Dedifferentiated amniotic fluid mesenchymal stem cell (primary cell): ENCODE data around the gene DNAJC7.
"Not testable (repeated sequence)": the region's sequence is repeated elsewhere in the genome, so short reads cannot be mapped to it uniquely, and the experiment has no call there.

Experiments used
- DNase-seq: peaks from one replicate; pipeline ENCODE4 v3.0.0-alpha.2; 2016; ENCODE audit errors: extremely low spot score

The DNAJC7 gene

DNA sequence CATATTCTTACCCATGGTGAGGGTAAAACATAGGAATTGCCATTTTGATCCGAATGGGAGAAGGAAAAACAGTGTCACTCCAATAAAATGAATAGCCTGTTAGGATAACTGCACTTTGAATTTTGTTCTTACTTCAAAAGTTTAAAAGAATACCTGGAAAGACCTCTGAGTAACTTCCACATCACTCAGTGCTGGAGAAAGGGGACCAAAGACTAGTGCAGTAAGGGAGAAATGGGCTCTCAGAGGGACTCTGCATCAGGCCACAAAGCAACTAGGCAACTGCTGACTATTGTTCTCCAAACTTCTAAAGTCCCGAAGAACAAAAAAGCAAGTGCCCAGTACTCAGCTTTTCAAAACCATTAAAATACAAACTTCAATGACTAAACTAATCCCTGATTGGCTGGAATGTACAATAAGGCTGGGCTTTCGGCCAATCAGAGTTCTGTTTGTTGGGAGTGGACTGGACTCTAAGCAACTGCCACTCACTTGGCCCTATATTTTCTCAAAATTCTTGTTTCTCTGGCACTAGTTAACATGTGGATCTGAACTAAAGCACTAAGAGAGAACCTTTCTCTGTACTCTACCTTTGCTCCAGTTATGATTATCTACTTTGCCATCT is 6.2 kb downstream of the DNAJC7 start:
- no peak for DNase-seq

DNA sequence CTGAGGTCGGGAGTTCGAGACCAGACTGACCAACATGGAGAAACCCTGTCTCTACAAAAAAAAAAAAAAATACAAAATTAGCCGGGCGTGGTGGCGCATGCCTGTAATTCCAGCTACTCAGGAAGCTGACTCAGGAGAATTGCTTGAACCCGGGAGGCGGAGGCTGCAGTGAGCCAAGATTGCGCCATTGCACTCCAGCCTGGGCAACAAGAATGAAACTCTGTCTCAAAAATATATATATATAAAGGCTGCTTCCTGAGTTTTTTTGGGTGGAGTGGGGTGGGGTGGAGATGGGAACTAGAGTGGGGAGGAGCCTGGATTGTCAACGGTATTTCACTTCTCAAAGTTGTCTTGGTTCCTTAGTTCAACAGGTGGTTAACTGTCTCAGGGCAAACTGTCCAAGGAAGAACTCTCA is 7.0 kb downstream of the DNAJC7 start:
- DNase-seq = not testable (repeated sequence)

DNA sequence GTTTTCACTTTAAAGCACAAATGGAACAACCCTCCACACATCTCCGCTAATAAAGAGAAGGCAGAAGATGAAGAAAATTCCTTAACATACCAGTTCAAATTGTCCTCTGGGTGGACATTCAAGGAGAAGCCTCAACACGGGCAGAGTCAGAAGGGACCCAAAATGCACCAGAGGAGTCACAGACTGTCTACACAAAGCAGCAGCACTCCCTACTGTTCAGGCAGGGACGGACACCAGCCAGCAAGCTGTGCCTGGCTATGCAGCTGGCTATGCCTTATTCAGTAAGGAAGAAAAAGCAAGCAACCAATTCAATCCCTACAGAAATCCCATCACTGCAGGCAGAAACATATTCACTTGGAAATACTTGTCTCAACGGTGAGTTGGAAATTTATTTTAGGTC is 8.1 kb downstream of the DNAJC7 start:
- DNase-seq = no peak

DNA sequence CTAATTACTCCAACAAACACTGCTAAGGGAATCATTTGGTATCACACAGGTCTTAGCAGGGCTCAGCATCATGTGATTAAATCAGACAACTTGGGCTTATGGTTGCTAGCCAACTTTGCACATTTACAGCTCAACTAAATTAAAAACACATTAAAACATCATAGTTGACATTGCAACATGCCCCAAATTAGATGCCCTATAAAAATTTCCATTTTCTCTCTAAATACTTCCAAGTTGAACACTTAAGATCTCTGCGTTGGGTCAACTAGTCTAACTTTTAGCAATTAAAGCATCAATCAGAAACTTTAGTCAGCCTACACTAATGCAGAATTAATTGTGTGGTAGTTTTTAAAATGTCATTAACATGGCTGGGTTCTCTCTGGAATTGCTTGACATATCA is 12.1 kb downstream of the DNAJC7 start:
- DNase-seq = no peak

DNA sequence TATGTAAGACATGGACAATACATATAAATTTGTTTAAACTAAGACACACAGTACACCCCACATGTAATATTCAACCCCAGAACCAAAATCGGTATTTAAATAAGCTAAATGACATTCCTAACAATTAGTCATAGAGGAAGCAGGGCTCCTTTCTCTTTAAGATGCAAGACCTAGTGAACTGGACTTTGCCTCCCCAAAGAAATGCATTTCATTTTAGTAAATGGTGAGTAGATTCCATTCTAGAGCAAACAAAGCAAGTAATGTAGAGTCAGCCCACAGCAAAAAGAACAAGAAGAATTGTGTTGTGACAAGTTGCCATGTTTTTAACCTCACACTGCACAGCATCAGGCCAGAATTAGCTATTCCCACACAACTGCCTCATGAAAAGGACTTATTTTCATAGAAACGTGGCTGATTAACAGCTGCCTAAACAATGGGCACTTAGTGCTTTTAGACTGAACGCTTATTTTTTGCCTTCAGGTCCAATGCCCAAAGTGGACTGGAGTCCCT is 14.4 kb downstream of the DNAJC7 start:
- DNase-seq = no peak

DNA sequence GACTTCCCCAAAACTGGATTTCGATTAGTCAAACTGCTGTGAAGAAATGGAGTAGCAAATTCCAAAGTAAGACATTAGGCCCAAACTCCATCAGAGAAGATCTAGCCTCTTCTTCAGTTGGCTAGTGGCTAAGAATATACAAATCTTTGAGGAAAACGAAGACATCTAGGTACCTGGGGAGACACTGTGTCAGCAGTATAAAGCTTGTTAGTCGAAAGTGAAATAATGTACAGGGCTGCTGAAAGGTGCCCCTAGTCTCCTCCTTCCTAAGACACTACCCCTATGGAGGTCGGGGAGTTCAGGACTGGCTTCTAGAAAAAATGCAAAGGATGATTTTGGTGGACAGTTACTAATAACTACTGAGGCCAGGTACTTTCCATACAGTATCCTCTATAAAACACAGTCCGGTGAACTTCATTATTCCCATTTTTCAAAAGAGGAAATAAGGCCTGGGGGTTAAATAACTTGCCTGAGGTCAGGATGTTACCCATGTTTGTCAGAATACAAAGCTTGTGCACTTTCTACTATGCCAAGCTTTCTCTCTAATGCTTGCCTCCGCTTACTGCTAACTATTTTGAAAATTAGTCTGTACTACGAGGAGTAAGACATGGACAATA is 15.0 kb downstream of the DNAJC7 start:
- DNase-seq = no peak

DNA sequence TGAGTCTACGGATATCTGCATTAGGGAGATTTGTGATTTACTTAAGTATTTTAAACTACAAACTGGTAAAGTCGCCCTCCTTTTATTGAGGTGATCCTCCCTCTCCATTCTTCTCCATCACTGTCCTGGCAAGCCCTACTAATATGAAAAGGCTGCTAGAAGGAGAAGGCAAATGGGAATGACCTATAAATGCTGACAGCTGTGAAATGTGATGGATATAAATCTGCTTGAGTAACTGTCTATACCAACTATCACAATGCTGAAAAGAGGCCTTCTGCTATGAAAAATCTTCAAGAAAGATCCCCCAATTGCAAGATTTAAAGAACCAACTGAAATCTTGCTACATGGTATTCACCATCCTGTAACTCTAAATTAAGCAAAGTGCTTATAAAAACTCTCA is 15.5 kb downstream of the DNAJC7 start:
- DNase-seq = no peak

DNA sequence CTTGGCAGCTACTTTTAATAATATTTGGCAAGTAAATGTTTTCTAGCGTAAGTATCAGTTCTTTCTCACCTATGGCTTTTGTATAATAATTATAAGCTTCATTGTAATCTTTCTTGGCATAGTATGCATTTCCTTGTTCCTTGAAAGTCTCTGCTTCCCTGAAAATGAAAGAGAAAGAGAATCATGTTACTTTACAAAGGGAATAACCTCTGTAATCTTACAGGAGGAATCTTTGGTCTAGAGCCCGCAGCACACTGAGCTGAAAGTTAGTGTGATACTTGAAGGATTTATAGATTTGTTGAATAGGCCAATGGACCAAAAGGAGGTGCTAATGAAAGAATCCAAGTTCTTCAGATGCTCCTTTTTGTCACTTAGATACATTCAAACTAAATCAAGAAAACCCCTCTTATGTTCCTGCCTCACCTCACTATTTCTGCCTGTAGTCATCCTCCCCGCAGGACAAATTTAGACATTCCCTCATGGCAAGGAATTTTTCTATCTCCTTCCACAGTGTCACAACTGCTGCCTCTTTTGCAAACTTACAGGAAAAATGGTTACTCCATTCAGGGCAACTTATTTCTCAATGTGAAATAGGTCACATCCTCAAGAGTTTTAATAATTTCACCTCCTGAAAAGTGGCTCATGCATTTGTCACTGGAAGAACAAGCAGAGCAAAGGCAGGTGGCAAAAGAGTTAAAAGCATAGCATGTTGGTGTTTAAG is 16.7 kb downstream of the DNAJC7 start:
- no peak for DNase-seq

DNA sequence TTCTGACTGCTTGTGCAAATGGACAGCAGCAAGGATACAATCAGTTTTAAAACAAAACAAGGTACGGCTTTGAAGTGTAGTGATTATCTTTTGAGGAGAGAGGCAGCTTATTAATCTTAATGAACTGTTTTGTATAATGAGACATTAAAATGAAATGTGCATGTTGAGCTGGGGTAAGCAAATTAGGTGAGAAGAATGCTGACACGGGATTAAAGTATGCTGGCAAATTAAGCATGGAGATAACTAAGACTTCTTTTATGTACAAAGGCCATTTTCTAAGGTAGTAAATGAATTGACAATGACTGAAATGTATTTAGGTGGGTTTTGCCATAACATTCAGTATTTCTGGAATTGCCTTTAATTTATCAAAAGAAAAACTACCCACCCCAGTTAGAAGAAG is 18.7 kb downstream of the DNAJC7 start:
- no peak for DNase-seq

DNA sequence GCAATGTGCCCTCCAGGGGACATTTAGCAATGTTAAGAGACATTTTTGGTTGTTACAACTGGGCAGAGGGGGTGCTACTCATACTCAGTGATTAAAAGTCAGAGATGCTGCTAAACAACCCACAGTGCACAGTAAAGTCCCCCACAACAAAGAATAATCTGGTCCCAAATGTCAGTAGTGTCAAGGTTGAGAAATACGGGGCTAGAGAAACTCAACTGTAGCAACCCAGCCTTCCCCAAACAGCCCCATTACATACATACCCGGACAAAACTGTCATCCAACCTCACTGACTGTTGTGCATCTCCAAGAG is 20.4 kb downstream of the DNAJC7 start:
- DNase-seq = no peak

DNA sequence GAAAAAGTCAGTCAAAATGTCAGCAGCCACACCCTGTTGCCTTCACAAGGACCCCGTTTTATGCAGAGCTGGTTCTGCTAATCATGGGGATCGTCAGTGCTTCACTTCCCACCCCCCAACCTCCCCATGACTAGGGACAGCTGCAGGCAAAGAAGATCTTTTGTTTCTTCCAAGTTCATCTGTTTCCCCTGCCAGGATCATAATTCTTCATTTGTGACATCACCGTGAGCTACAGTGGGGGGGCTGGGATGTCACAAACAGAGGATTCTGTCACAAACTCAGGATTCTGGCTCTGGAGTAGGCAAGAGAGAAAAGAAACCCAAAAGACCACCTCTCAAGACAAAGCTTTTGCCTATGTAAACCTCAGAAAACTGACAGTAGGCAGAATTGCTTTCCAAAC is 24.7 kb downstream of the DNAJC7 start:
- DNase-seq = no peak

DNA sequence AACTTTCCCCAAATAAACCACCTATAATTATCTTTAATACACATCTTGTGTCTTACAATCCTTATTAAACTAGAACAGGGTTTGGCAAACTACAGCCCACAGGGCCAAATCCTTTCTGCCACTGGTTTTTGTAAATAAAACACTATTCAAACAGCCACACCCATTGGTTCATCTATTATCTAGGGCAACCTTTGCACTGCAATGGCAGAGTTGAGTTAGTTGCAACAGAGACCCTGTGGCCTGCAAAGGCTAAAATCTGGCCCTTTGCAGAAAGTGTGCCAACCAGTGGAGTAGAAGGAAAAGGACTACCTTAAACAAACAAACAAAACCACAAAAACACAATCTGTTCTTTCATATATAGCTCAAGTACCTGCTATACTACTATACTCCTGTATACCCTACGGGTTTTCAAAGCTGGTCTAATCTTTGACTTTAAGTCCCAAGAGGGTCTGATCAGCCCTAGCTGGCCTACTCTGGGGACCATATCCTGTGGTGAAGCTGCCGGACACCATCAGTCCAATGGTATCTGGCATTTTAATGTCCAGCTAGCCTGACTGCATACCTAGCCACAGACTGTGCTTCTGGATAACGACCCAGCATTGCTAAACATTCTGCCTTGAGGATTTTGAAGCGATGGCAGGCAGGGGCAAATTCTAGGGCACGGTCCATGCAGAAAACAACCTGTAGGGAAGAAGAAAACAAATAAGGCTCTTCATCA is 27.4 kb downstream of the DNAJC7 start:
- DNase-seq = no peak

DNA sequence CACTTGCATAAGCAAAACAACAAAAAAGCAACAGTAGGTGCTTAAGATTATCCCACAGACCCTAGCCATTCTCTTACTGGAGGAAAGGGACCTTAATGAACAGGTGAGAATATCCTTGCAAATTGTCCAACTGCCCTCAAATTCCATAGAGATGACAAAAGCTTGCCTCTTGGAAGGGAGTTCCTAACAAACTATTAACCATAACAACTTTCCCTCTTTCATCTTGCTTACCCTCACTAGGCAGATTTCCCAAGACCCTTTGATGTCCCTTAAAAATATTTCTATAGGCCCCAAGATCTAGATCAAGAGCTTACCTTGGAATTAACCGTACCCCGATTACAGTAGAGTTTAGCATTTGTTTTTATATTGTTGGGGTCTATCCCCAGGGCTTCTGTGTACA is 28.8 kb downstream of the DNAJC7 start:
- no peak for DNase-seq

DNA sequence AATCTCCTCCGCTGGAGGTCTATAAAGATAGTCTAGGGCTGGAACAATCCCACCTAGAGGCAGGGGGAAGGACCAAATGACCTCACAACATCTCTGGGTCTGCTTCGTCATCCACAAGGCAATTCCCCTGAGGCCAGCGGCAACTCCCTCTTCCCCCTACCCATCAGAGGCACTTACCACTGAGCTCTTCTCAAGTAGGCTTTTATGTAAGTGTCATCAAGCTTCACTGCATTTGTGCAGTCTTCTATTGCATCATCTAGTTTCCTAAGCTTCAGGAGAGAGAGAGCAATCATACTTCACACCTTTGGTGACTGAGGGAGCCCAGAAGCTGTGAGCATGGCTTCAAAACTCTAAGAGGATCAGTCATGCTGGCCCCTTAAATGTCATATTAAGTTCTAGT is 29.6 kb downstream of the DNAJC7 start:
- no peak for DNase-seq

DNA sequence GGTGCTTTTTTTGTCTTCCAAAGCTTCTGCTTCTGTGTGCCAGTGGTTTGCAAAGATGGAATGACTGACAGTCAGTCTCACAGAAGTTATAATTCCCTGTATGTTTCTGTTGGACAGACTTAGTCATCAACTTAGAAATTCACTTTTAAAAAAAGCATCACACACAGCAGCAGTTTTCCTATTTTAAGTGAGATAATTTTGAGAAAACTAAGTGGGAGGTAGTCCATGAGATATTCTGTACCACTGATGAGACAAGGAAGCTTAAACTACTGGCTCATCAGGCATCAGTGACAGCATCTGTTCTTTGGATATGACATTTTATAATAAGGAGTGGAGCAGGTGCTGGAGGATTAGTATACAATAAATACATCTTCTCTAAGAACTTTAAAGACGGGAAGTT is 30.6 kb downstream of the DNAJC7 start:
- DNase-seq = no peak

DNA sequence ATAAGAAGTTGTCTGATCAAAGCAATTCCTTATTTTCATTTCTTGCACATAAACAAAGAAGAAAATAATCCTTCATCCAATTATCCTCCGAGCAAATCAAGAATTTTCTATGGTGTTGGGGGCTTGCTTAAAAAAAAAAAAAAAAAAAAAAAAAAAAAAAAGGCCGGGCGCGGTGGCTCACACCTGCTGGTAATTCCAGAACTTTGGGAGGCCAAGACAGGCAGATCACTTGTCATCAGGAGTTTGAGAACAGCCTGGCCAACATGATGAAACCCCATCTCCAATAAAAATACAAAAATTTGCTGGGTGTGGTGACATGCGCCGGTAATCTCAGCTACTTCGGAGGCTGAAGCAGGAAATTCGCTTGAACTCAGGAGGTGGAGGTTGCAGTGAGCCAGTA is 31.3 kb downstream of the DNAJC7 start:
- no peak for DNase-seq

DNA sequence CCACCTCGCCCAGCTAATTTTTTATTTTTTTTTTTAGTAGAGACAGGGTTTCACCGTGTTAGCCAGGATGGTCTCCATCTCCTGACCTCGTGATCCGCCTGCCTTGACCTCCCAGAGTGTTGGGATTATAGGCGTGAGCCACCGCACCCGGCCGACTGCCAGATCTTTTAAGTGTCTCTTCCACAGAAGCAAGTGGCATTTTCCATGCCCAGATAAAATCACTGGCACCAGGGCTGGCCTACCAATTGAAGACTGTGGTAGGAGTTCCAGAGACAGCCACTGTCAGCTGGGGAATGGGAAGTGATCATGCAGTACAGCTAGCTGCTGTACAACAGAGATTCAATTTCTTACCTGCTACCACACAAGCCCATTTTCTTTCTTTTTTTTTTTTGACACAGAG is 32.8 kb downstream of the DNAJC7 start:
- DNase-seq = no peak

DNA sequence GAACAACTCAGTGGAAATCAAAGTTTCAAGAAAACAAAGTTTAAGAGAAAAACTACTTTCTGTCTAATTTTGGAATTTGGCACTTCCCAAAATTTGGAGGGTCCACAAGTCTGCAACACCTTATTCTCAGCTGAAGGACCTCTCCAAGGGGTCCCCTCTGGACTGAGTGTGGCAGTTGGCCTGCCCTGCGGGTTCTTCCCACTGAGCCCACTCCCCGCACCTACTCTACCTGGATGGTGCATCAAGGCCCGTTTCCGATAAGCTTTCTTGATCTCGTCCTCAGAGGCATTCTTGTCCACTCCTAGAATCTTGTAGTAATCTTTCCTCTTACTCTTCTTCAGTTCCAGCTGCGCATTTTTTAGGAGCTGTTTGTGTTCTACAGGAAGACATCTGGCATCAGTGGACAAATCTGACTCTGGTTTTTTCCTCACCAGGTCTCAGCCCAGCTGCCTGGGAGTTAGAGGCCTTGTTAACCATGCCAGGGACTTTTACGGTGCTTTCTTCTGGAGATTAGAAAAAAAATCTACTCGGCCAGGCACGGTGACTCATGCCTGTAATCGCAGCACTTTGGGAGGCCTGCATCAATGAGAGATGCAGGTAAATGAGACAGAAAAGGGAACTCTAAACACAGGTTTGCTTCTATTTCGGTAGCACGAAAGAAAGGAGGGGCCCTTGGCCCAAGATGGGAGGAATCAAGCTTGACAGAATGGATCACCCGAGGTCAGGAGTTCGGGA is 35.0 kb downstream of the DNAJC7 start:
- DNase-seq = no peak

DNA sequence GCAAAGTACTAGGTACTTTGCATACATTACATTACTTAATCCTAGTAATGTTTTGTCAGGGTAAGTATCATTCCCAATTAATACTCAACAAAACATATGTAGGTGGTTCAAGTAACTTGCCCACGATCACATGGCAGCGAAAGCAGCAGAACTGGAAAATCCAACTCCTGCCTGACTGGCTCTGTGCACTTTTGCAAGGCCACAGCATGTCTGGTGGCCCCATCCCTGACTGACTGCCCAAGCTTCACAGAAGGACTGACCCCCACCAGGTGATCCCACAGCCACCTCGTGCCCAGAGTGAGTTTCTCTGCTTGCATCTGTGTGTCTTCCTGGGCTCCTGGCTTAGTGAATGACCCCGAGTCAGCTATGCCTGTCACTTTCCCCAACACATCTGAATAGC is 39.2 kb downstream of the DNAJC7 start:
- DNase-seq = no peak

DNA sequence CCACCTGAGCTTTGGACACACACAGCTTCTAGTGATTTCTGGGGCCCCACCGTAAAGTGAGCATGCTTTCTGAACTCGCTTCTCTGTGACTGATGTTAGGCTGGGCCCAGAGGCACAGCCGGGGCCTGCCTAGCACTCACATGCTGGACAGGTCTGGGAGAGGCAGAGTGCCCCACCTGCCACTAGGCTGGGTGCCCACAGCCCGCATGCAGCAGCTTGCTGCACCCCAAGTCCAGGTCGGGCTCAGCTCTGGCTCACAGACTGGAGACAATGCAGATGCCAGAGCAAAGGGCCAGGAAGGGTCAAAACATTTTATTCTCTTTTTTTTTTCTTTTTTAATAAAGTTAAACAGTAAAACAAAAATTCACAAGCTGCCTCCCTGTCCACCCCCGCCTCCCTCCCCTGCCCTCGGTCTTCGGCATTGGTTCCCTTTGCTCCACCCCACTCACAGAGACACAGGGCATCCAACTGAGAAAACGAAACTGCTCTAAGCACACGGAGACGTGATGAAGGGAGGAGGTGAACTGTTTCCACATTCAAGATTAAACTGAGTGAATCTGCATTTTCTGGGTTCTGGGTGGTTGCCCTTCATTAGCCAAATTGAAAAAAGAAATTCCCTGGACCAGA is 41.0 kb downstream of the DNAJC7 start:
- DNase-seq = no peak
